ENCODE data around the gene RNF31. TPM values are rescaled to one million over a fixed set of nuclear protein-coding genes. Genes with fewer than 3 reads are reported as not detected.

Gene RNF31
- total and polyA plus RNA-seq, 2 of the 13 experiments (the other 11 are each of a cell fraction or from before 2014, with no cell fraction given): 48.2 to 86.8 TPM

GRCh38 chr14:24130380-24130716 lies 16.9 kb upstream of the RNF31 start, which contains the start of gene FITM1:
Gene FITM1, plus strand, starts transcription at chr14:24130659. Its CDS starts 905 bp downstream, at chr14:24131564.
- H2AFZ ChIP-seq (ENCODE audit: low read length): no peak within 1 kb of the TSS
- in situ Hi-C loops (cut with HindIII; ENCODE audit: extremely low pct_ligation_motif_present, low pct_unique_long_range_greater_than_20kb) (loop anchor here (25.0 kb wide), 1 partner anchor 818 kb away; the partner anchor contains the start of genes BCL2L2, PABPN1 and PPP1R3E), intact Hi-C loops (cut with micrococcal nuclease; ENCODE audit: unreplicated experiment) (no loop called here)
- FAIRE-seq: no peak
- no peaks in the 10 kb centered on the region for H3K79me2 ChIP-seq (ENCODE audit: insufficient read depth, low read length)
- peak within 1 kb of the TSS; percentile 12 for H3K4me2 ChIP-seq (ENCODE audit: low read depth, low read length)
- no peaks in the 10 kb centered on the region for H3K9me3 ChIP-seq (ENCODE audit: low read length)
- ChIA-PET POLR2A (interaction anchor here (0.7 to 22.7 kb wide), 7 partner anchors 10 to 58 kb away, joined by 3 to 977 read pairs (median 5); partner anchors contain the start of genes DCAF11, EMC9, IPO4 and IRF9), CTCF (ENCODE audit: low intra/inter-chr PET ratio, low total read pairs) (no interaction called here)
- TF ChIP-seq, protein P1, sequence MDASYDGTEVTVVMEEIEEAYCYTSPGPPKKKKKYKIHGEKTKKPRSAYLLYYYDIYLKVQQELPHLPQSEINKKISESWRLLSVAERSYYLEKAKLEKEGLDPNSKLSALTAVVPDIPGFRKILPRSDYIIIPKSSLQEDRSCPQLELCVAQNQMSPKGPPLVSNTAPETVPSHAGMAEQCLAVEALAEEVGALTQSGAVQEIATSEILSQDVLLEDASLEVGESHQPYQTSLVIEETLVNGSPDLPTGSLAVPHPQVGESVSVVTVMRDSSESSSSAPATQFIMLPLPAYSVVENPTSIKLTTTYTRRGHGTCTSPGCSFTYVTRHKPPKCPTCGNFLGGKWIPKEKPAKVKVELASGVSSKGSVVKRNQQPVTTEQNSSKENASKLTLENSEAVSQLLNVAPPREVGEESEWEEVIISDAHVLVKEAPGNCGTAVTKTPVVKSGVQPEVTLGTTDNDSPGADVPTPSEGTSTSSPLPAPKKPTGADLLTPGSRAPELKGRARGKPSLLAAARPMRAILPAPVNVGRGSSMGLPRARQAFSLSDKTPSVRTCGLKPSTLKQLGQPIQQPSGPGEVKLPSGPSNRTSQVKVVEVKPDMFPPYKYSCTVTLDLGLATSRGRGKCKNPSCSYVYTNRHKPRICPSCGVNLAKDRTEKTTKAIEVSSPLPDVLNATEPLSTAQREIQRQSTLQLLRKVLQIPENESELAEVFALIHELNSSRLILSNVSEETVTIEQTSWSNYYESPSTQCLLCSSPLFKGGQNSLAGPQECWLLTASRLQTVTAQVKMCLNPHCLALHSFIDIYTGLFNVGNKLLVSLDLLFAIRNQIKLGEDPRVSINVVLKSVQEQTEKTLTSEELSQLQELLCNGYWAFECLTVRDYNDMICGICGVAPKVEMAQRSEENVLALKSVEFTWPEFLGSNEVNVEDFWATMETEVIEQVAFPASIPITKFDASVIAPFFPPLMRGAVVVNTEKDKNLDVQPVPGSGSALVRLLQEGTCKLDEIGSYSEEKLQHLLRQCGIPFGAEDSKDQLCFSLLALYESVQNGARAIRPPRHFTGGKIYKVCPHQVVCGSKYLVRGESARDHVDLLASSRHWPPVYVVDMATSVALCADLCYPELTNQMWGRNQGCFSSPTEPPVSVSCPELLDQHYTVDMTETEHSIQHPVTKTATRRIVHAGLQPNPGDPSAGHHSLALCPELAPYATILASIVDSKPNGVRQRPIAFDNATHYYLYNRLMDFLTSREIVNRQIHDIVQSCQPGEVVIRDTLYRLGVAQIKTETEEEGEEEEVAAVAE (CRISPR knock-in tag; IDR thresholded peaks at IDR 0.05; ENCODE audit: borderline replicate concordance): 0 out of 2 replicates have a peak, but pooled peaks have one; percentile 3
- TF ChIP-seq IRX3 (CRISPR knock-in tag; IDR thresholded peaks at IDR 0.05; ENCODE audit: borderline replicate concordance, low read depth) (no peak), NFIB (CRISPR knock-in tag; IDR thresholded peaks at IDR 0.05; ENCODE audit: borderline replicate concordance) (peak; percentile 59; the same call in 1 of the 2 replicates), ZNF607 (CRISPR knock-in tag; IDR thresholded peaks at IDR 0.05; ENCODE audit: borderline replicate concordance) (0 out of 2 replicates have a peak, but pooled peaks have one; percentile 4), TRIM24 (CRISPR knock-in tag; IDR thresholded peaks at IDR 0.05) (peak; percentile 57; the same call in 1 of the 2 replicates), HINFP (CRISPR knock-in tag; IDR thresholded peaks at IDR 0.05; ENCODE audit: low read depth) (0 out of 2 replicates have a peak, but pooled peaks have one; percentile 9), ZNF44 (CRISPR knock-in tag; IDR thresholded peaks at IDR 0.05) (0 out of 2 replicates have a peak, but pooled peaks have one; percentile 17), ZBTB38 (CRISPR knock-in tag; IDR thresholded peaks at IDR 0.05) (peak; percentile 14; the same call in 1 of the 2 replicates), SSRP1 (CRISPR knock-in tag; IDR thresholded peaks at IDR 0.05) (no peak), SNRNP70 (IDR thresholded peaks at IDR 0.05; ENCODE audit: low read depth, low read length) (no peak), ZNF501 (CRISPR knock-in tag; IDR thresholded peaks at IDR 0.05) (no peak), CREB1 (IDR thresholded peaks at IDR 0.05) (no peak), CREB1 (CRISPR knock-in tag; IDR thresholded peaks at IDR 0.05) (no peak), MZF1 (CRISPR knock-in tag; IDR thresholded peaks at IDR 0.05; ENCODE audit: borderline replicate concordance) (0 out of 2 replicates have a peak, but pooled peaks have one; percentile 91), KAT2B (IDR thresholded peaks at IDR 0.05; ENCODE audit: borderline replicate concordance, low read depth, low read length) (peak; percentile 36; the same call in 1 of the 2 replicates)
- TF ChIP-seq, protein P2, sequence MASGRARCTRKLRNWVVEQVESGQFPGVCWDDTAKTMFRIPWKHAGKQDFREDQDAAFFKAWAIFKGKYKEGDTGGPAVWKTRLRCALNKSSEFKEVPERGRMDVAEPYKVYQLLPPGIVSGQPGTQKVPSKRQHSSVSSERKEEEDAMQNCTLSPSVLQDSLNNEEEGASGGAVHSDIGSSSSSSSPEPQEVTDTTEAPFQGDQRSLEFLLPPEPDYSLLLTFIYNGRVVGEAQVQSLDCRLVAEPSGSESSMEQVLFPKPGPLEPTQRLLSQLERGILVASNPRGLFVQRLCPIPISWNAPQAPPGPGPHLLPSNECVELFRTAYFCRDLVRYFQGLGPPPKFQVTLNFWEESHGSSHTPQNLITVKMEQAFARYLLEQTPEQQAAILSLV (CRISPR knock-in tag; IDR thresholded peaks at IDR 0.05; ENCODE audit: borderline replicate concordance): 0 out of 2 replicates have a peak, but pooled peaks have one; percentile 3
- H4K20me1 ChIP-seq (ENCODE audit: insufficient read depth, low read length): no peaks in the 10 kb centered on the region
- 97% methylated on average over 5 of the region's 5 CpGs for WGBS (ENCODE audit: low lambda C conversion rate)
- peak within 1 kb of the TSS; percentile 48 for H3K27ac ChIP-seq (ENCODE audit: extremely low read length, insufficient read depth, low read length)
- peak within 1 kb of the TSS; percentile 11 for H3K9ac ChIP-seq (ENCODE audit: insufficient read depth, low read depth, low read length)
- H3K27me3 ChIP-seq (ENCODE audit: control insufficient read depth in 1 of 2, insufficient read depth in 2 of 2, low read length in 2 of 2): no peaks in the 10 kb centered on the region
- BruUV-seq (replicated peaks): no TSS peak
- DNase-seq (ENCODE audit: low spot score): no peak
- H3K4me3 ChIP-seq (replicated peaks in 1 of 3; ENCODE audit: insufficient read depth in 1 of 3, low read depth in 2 of 3, low read length in 3 of 3): peak within 1 kb of the TSS in 1 of 3 experiments; percentile 2; a peak in 1 of 6 replicates
- H3K4me1 ChIP-seq (ENCODE audit: insufficient read depth, low read length): peaks cover 49% of the 10 kb centered on the region
- peak; percentile 2 for ATAC-seq
- H3K36me3 ChIP-seq (replicated peaks in 1 of 2; ENCODE audit: control insufficient read depth in 1 of 2, insufficient read depth in 2 of 2, low read length in 2 of 2): no peaks in the 10 kb centered on the region

All from HepG2 (cell line).